SU-DHL-6 (cell line): ENCODE measurements around the gene PFDN1.

Experiments used
- H2AFZ ChIP-seq: fragments of 200-600 bp; sonication (generic); 2 replicates; pipeline ENCODE4 v1.6.1; 2014; ENCODE audit warnings: low read depth, mild to moderate bottlenecking, moderate library complexity, mixed read lengths, antibody characterized with exemption, low read length; ENCODE audit not compliant: severe bottlenecking
- H3F3A ChIP-seq: fragments of 200-600 bp; shearing (Covaris generic); 2 replicates; pipeline ENCODE4 v1.6.0; 2016; ENCODE audit warnings: antibody characterized with exemption, mild to moderate bottlenecking; ENCODE audit not compliant: insufficient read depth
- H3K27ac ChIP-seq: fragments of 200-600 bp; sonication (generic); 2 replicates; pipeline ENCODE4 v1.5.1; 2016; ENCODE audit warnings: low read depth, mild to moderate bottlenecking, low read length, moderate library complexity, mixed read lengths
- H3K27me3 ChIP-seq: fragments of 200-600 bp; sonication (generic), shearing (Covaris generic); 2 replicates; pipeline ENCODE4 v1.6.0; 2014; ENCODE audit warnings: mild to moderate bottlenecking, low read length
- H3K36me3 ChIP-seq: fragments of 200-600 bp; sonication (generic); 2 replicates; pipeline ENCODE4 v1.6.1; 2014; ENCODE audit warnings: mild to moderate bottlenecking, low read length, mixed read lengths
- H3K4me2 ChIP-seq: fragments of 300-600, 200-600 bp; shearing (Covaris generic), sonication (generic); 2 replicates; pipeline ENCODE4 v1.6.0; 2014; ENCODE audit warnings: low read length, low read depth, mild to moderate bottlenecking; ENCODE audit not compliant: poor library complexity, severe bottlenecking
- H3K4me3 ChIP-seq: fragments of 200-600 bp; sonication (generic); 2 replicates; pipeline ENCODE4 v1.5.1; 2014; ENCODE audit warnings: antibody characterized with exemption, low read length, mild to moderate bottlenecking, mixed read lengths; ENCODE audit not compliant: insufficient read depth, poor library complexity, severe bottlenecking
- H3K79me2 ChIP-seq: fragments of 200-600 bp; sonication (generic); 2 replicates; pipeline ENCODE4 v1.6.1; 2014; ENCODE audit warnings: mild to moderate bottlenecking, low read length, moderate library complexity; ENCODE audit not compliant: insufficient read depth
- H3K9ac ChIP-seq: fragments of 200-600 bp; sonication (generic); 2 replicates; pipeline ENCODE4 v1.7.0; 2014; ENCODE audit warnings: mild to moderate bottlenecking, low read length
- H3K9me2 ChIP-seq: fragments of 200-600 bp; sonication (generic); replicated peaks from 2 replicates; pipeline ENCODE4 v1.6.1; 2014; ENCODE audit warnings: low read length; ENCODE audit not compliant: insufficient read depth
- H3K9me3 ChIP-seq: fragments of 200-600 bp; sonication (generic); 2 replicates; pipeline ENCODE4 v1.6.1; 2014; ENCODE audit warnings: low read length, mixed read lengths; ENCODE audit not compliant: insufficient read depth
- H4K20me1 ChIP-seq: fragments of 200-600 bp; sonication (generic); 2 replicates; pipeline ENCODE4 v1.6.1; 2014; ENCODE audit warnings: low read depth, mild to moderate bottlenecking, antibody characterized with exemption, low read length, moderate library complexity, mixed read lengths
- CTCF ChIP-seq: fragments of 200-600 bp; sonication (generic); IDR thresholded peaks from one replicate; pipeline ENCODE4 v1.5.1; 2017; ENCODE audit warnings: antibody characterized with exemption, mild to moderate bottlenecking, low read length, moderate library complexity; ENCODE audit not compliant: insufficient read depth, poor library complexity, severe bottlenecking
- EZH2phosphoT487 ChIP-seq: fragments of 200-600 bp; sonication (generic), shearing (Covaris generic); conservative IDR thresholded peaks from 2 replicates; pipeline ENCODE4 v1.6.1; 2018; ENCODE audit warnings: mild to moderate bottlenecking, antibody characterized with exemption, low read length, moderate library complexity, mixed read lengths

The PFDN1 gene

GRCh38 chr5:140232731-140233130 lies 70.2 kb downstream of the PFDN1 start:
- Histone ChIP-seq H3K27me3 (no peaks in the 10 kb centered on the region), H3F3A (no peaks in the 10 kb centered on the region), H4K20me1 (no peaks in the 10 kb centered on the region), H3K9ac (no peak overlapping the region), H3K9me2 (no peaks in the 10 kb centered on the region), H3K4me3 (no peak overlapping the region), H3K4me2 (no peak overlapping the region), H3K36me3 (no peaks in the 10 kb centered on the region), H2AFZ (no peak overlapping the region), H3K27ac (no peak overlapping the region), H3K79me2 (no peaks in the 10 kb centered on the region), H3K9me3 (no peaks in the 10 kb centered on the region)
- TF ChIP-seq EZH2phosphoT487 (no peak), CTCF (no peak)

- no peaks in the 10 kb centered on the region for H4K20me1 ChIP-seq
- no peaks in the 10 kb centered on the region for H3K9me3 ChIP-seq
- no peak overlapping the region for H3K4me2 ChIP-seq
- H3K79me2 ChIP-seq, result no peaks in the 10 kb centered on the region
- H3K9me2 ChIP-seq, result no peaks in the 10 kb centered on the region
- H3K27me3 ChIP-seq, result no peaks in the 10 kb centered on the region
- no peak overlapping the region for H3K27ac ChIP-seq
- H3K4me3 ChIP-seq, result no peak overlapping the region
- TF ChIP-seq EZH2phosphoT487 (no peak), CTCF (no peak)
- no peaks in the 10 kb centered on the region for H3F3A ChIP-seq
- no peak overlapping the region for H2AFZ ChIP-seq
- no peaks in the 10 kb centered on the region for H3K36me3 ChIP-seq
- H3K9ac ChIP-seq, result no peak overlapping the region
These were observed 72.5 kb downstream of the PFDN1 start for GRCh38 chr5:140230373-140230772.

GRCh38 chr5:140228364-140228837 lies 74.5 kb downstream of the PFDN1 start:
- Histone ChIP-seq H3K27ac (no peak overlapping the region), H3K36me3 (no peaks in the 10 kb centered on the region), H3K9me3 (no peaks in the 10 kb centered on the region), H3F3A (no peaks in the 10 kb centered on the region), H3K4me3 (no peak overlapping the region), H4K20me1 (no peaks in the 10 kb centered on the region), H3K9ac (no peak overlapping the region), H3K4me2 (no peak overlapping the region), H2AFZ (no peak overlapping the region), H3K27me3 (no peaks in the 10 kb centered on the region), H3K9me2 (no peaks in the 10 kb centered on the region), H3K79me2 (no peaks in the 10 kb centered on the region)
- no peak for TF ChIP-seq CTCF
- TF ChIP-seq EZH2phosphoT487, result no peak

GRCh38 chr5:140227046-140227445 lies 75.9 kb downstream of the PFDN1 start:
- TF ChIP-seq EZH2phosphoT487 (no peak), CTCF (no peak)
- Histone ChIP-seq H3K9me2 (no peaks in the 10 kb centered on the region), H4K20me1 (no peaks in the 10 kb centered on the region), H3K9ac (no peak overlapping the region), H3K36me3 (no peaks in the 10 kb centered on the region), H3K79me2 (no peaks in the 10 kb centered on the region), H3K4me3 (no peak overlapping the region), H3K4me2 (no peak overlapping the region), H3K27me3 (no peaks in the 10 kb centered on the region), H2AFZ (no peak overlapping the region), H3K9me3 (no peaks in the 10 kb centered on the region), H3K27ac (no peak overlapping the region), H3F3A (no peaks in the 10 kb centered on the region)
